NCI-H2171 (cell line): ENCODE measurements around the gene HIVEP3.
A peak's percentile ranks its signal among the peaks of the same experiment; 100 is the strongest.

Source experiments
- DNase-seq: peaks from one replicate; lab custom pipeline; 2025; lab: John Stamatoyannopoulos, UW

The HIVEP3 gene

DNA sequence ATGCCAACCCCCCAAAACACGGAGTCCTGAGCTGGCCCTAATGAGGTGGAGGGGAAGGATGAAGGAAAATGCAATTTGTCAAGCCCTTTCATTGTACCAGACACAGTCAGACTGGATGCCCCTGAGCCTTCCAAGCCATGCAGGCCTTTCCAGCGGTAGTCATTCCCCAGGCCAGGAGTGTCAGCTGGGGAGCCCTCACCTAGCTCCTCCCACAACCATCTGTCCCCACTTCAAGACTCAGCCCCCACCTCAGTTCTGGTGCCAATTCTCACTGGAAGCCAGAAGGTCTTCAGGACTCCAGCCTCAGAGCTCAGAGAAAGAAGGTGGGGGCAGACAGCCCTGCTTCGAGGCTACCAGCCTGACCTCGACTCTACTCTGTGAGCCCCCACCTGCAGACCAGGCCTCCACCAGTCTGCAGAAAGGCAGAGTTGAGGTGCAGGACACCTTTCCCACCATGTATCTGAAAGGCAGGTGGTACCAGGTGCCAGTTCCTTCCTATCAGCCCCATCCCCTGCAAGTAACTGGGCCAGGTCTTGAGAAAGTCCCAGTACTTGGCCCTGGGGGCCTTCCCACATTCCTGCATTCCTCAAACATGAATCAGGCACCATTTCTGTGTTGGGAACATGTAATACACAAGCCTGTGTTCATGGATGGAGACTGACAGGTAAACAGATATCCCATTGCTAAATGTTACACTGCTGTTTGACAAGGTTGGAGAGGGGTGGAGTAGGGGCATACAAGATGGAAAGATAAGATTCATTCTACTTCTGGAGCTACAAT, 253.7 kb downstream of the HIVEP3 start:
- DNase-seq = peak; percentile 81

DNA sequence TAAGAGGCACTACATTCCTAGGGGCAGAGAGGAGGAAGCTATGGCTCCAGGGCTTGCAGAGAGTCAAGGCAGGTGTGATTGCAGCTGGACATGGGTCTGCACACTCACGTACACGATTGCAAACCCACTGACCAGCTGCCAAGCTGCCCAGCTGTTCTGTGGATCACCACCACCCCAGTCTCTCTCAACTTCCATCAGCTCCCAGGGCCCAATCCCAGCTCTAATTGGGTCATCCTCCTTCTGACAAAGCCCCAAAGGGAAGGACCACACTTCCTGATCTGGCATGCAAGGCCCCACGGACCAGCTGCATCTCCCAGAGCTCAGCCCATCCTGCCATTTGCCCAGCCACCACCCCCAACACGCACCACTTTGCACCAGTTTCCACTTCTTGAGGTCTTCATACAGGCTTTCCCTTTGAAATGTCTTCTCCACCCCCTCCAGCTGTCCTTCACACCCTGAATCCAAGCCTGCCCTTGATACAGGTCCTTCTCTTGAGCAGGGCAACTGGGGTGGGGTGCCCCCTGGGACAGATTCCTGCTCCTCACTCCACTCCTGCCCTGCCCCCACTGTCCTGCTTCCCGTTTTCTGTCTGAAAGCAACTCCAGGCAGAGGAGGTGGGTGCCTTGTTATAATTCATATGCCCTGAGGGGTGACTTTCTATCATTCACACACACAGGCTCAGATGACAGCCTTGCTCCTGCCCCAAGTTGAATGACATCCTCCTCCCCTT, 254.9 kb downstream of the HIVEP3 start:
- DNase-seq = no peak

DNA sequence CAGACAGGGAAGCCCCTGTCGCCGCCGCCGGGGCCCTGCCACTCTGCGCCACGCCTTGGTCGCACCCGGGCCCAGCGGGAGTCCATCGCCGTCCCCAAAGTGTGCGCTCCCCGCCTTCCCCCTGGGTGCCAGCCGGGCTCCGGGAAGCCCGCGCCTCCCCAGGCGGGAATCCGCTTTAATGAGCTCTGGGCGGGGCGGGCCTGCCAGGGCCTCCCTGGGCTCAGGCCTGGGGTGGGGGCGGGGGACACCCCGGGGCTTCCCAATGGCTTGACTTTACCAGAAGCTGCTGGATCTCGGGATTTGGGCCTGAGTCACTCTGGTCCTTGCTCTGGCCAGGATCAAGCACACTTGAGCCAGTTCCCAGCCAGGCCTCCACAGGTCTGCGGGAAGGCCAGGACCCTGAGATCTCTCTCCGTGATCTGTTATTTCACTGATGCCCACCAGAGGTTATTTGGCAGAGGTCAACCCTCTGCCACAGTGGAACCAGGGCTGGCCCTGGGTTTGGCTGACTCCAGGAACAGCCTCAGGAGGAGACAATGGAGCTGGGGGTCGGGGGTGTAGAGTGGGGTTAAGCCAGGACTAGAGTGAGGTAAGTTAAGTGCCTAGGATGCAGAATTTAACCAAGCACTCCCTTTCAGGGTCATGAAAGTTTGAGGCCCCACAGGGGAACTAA, 255.8 kb downstream of the HIVEP3 start:
- no peak for DNase-seq

DNA sequence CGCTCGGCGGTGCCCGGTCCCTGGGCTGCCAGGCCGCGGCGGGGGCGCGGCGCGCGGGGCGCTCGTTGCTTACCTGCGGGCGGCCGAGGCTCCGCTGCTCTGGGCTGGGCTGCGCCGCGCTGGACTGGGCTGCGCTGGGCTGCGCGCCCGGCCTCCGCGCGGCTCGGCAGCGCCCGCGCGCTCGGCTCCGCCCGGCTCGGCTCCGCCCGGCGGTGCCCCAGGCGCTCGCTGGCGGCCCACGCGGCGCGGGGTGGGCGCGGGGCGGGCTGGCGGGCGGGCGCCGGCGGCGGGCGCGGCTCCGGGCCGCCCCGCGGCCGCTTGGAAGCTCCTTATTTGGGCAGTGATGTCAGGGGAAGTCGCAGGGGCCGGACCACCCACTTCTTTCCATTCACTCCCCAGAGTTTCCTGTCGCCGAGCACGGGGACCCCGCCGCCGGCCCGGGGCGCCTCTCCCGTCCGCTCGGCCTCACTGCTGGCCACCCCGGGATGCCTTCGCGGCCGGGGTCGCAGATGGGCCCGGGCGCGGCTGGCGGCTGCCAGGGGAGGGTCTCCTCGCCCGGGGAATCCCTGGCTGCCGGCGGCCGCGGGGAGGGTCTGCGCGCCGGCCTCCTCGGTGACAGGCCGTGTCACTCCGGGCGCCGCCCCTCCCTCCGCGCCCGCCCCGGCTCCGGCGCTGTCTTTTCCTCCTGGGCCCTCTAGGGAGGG, 256.5 kb downstream of the HIVEP3 start:
- no peak for DNase-seq

DNA sequence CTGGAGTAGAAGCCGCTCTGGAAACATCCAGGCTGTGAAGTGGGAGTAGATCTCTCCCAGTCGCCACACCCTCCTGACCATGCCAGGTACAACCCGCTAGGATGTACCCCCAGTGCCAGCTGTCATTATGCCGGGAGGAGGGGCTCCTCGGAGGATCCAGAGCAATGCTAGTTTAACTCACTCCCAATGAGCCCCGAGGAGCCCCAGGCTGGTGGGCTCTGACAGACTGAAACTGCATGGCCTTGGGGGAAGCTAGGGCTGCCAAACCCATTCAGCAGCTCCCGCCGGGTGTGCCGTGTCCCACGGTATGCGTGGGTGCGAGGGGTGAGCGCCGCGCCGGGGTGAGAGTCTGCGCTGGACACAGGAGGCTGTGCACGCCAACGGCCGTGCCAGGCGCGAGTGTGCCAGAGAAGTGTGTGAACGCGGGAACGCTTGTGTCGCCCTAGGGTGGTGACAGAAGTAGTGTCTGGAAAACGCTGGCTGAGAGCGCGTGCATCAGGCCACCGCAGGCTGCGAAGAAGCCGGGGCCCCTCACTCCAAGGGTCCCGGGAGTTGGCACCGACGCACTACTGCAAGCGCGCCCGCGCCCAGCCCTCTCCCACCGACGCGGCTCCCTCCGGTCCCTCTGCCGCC, 257.2 kb downstream of the HIVEP3 start:
- DNase-seq = peak; percentile 30

DNA sequence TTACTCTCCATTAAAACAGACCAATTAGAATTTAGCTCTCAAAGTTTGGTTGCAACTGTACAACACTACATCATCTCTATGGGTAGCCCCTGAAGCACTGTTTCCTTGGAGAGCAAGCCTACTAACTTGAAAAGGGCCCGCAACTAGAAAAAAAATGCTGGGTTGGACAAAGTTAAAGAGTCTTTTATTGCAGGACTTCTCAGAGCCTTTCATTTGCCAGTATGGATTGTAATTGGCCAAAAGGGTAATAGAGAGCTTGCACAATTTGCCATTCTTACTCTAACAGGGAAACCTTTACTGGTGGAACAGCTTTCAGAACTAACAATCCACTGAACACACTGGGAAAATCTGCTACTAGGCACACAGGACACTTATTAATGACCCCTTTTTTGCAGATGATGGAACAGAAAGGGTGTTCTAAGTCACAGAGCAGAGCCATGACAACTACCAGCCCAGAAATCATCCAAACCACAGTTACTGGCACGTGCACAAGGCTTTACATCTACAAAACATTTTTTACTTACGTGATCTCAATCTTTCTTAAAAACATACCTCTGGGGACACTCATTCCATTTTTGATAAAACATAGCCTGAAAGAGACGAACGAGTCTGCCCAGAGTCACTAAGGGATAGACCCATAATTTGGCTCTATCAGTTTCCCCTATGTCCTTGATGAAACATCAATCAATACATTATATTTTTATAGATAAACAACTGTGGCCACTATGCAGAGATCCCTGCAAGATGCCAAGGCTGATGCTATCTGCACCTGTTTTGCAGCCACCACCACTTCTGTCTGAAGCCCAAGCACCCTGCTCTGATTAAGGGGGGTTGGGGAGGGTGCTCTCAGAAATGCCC, 257.9 kb downstream of the HIVEP3 start:
- DNase-seq = no peak

DNA sequence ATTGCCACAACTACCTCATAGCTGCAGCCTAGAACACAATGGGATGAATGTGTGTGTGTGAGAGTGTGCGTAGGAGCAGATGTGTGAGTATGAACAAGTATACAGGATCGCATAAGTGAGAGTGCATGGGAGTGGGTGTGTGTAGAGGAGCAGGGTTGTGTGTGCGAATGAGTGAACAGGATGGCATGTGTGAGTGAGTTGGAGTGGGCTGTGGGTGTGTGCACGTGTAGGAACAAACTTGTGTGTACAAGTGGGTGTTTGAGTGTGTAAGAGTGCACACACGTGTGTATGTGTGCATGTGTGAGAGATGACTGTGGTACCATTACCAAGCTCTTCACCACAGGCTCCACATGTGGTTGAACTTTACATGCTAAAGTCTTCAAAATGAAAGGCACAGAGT, 258.8 kb downstream of the HIVEP3 start:
- DNase-seq = no peak

DNA sequence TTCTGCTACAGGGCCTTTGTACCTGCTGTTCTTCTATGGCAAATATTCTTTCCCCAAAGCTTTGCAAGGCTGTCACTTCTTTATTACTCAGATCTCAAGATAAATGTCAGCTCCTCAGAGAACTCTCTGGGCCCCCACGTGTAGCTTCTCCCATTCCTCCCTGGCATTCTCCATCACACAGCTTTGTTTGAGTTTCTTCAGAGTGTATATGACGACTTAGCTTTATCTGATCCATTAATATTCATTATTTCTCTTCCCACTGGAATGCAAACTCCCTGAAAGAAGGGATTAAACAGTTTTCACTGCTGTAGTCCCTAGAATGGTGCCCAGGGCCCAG, 259.6 kb downstream of the HIVEP3 start:
- DNase-seq = no peak

DNA sequence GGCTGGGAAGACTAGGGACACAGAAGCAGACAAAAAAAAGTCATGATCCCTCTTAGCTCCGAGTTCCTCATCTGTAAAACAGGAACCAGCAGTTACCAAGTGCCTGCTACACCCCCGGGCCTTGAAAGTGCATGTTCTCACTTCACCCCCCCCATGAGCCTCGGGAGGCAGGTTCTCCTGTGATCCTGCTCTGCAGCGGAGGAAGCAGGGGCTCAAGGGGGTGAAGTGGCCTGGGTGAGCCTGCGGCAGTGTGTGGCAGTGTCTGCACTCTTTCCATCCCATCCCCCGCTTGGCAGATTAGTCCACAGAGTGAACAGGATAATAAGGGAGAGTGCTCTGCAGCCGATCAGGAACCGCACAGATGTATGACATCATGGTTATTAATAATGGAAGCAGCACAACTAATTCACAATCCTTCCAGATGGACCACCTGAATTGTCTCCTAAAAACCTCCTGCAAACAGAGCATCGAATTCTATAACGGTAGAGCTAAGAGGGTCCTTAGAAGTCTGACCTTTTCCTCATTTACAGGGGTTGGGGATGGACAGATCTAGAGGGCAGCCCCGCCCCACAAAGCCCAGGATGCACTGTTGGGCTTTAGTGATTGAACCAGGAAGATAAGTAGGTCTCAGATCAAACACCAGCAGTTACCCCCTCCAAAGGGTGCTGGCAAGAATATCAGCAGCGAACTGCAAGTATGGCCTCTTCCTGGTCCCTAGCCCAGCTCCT, 260.1 kb downstream of the HIVEP3 start:
- DNase-seq = no peak

DNA sequence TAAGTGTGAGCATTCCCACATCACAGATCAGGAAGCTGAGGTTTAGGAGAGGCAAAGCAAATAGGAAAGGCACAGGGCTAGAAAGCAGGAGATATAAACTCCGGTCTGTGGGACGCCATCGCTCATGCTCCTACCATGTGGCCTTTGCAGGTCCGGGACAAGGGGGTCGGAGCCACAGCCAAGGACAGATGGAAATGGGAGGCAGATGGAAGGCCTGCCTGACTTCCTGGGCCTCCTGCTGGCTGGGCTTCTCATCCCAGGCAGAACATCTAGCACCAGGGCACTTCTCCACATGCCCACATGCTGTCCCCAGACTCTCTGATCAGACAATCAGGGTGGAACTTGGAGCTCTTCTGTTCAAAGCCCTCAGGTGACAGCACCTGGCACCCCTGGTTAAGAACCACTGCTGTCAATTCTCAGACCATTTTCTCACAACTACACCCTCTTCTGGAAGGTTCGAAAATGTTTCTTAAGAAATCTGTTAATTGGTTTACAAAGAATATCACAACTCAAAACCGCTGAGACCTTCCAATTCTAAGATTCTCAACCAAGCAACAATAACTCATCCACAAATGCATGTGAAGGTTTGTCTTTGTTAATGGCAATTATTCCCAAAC, 260.9 kb downstream of the HIVEP3 start:
- no peak for DNase-seq

DNA sequence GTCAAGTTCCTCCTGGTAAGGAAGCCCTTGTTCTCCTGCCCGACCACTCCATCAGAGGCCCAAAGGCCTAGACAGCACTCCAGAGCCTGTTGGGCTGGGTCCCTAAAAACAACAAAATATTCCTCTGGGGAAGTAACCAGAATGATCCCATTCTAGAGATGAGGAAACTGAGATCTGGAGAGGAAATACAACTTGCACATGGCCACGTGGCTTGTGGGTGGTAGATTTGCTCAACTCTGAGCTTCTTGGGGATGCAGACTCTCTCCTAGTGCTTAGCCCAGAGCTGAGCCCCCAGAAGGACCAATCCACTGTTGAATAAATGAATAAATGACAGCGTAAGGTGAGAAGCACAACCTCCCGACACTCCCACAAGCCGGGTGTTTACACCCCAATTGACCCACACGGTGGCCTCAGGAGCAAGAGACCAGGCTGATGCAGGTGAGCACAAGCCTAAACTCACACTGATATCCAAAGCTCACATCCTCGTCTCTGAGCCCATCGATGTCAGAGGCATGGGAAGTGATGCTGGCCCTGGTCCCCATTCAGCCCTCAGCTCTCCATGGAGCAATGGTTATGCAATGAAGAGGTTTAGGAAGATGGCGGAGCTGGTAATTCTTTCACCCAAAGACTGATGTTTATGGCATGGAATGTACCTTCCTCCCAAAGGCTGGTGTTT, 261.8 kb downstream of the HIVEP3 start:
- no peak for DNase-seq

DNA sequence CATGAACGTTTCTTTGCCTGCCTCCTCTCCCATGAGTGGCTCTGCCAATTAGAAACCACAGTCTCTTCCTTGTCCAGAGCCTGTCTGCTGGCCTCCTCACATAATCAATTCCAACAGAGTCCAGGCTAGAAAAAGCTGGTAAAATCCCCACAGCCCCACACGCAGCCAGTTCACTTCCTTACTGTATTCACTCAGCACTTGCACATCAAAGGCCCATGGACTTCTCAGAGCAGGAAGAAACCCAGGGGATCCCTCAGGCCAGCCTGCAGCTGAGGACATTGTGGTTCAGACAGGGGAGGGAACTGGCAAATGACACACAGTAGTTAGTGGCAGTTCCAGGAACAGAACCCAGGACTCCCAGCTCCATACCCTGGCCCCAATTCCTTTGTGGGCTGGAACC, 262.7 kb downstream of the HIVEP3 start:
- DNase-seq = no peak

DNA sequence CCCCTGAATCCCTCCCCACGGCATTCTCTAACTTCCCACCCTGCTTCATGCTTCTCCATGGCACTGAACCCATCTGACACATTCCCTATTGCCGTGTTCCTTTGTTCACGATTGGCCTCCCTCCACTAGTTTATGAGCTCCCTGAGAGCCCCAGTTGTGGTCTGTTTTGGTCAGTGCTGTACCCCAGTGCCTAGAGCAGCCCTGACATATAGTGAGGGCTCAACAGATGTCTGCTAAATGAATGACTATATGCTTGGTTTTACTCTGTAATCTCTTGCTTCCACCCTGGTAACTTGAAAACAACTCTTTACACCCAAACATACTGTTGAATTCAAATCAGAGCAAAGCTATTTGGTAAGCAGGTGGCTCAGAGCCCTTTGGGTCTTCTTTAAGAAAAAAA, 263.1 kb downstream of the HIVEP3 start:
- no peak for DNase-seq

DNA sequence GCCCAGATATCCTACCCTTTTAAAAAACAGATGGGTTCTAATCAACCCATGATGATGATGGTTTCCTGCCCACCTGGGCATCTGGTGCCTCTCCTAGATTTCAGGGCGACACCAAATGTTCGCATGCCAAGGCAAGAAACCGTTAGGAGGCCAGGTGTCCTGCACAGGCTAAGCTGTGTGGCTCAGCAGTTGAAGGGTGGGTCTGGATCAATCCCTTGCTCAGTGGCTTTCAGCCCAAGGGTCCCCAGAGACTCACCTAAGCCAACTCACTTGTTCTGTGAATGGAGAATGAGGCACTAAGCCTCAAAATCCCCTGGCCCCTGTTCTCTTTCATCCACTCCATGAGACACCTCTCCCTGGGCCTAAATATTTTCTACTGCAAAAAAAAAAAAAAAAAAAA, 265.1 kb downstream of the HIVEP3 start:
- no peak for DNase-seq

DNA sequence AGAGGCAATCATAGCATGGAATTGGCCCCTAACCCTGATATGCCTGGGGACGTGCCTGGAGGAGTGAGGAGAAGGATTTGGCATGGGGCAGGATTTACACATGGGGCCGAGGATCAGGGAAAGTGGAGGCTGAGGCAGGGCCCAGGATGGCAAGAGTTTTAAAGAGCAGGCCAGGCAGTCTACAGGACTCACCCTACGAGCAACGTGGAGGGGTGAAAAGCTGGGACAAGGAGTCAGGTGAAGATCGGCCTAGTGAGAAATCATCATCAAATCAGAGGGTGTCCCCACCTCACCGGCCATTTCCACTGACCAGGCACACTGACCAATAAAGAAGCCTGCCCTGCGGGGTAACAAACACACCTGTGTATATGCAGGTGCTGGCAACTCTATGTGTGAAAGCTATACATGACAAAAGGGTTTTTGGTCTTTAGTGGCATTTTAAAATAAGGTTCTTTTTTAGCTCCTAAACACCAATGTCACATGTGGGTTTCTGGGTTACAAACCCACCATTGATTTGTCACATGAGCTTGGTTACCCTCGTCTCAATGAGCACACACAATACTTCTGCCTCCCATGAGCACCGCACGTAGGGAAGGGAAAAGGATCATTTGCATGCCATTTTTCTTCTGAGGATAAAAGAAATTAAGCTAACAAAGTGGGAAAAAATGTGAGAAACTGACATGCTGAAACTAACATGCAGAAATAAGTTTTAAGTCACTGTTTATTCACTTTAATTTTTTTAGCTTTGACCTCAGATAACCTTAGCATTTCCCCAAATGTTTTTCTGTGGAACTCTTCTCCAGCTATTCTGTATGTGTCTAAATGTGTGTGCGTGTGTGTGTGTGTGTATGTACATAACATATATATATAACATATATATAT, 266.1 kb downstream of the HIVEP3 start:
- no peak for DNase-seq

DNA sequence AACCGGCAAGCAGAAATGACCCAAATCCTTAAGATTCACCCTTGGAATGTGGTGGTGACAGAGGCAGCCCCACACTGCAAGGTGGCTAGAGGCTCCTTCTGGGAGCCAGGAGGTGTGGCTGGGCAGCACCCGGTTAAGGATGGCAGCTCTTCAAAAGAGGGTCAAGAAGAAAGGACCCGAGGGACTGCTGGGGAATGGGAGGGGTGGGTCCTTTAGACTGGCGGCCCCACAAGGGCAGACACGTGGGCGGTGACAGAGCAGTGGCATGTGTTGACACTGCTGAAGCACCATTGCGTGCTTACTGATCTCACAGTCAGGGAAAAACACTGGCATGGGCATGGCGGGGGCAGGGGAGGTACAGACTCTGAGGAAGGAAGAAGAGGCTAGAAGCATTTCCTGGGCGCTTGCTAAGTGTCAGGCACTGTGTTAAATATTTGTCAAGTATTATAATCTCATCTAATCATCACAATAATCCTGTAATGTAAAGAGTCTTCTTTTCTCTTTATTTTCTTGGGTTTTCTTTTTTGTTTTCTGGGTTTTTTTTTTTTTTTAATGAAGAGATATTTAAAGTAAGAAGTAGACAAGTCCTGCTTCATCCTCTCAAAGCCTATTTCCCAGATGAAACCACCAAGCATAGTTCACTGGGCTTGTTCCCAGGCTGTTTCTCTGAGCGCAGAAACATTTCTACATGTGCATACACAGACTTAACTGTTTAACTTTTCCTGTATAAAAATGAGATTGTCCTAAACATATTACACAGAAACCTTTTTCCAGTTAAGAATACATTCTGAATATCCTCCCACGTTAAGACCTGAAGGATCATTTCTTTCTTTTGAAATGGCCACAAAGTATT, 268.5 kb downstream of the HIVEP3 start:
- DNase-seq = no peak

DNA sequence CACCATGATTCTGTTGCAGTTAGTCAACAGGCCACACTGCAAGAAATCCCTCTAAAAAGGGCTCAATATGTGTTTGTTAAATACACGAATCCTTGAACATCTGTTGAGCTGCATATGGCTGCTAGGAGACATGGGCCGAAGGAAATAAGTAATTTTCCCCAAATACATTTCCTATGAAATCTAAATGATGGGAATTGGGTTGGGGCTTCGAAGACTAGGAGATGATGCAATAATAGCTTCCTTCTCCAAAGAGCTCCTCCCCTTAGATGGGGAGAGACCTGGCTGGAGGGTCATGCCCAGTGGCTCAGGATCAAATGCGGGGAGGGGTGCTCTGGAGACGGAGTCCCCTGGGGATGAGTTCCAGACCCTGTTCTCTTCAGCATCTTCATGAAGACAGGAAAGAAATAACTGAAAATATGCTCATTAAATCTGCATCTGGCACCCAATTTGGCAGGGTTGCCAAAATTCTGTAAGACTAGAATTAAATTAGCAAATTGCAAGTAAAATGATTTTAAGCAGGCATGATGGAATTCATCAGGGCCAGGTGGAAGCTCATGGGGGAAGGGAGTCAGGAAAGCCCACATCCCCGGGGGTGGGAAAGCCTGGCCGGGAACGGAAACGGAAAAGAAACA, 269.2 kb downstream of the HIVEP3 start:
- DNase-seq = no peak
